ENCODE data around the gene TAT. TPM values are rescaled to one million over a fixed set of nuclear protein-coding genes. Genes with fewer than 3 reads are reported as not detected.

The TAT gene
- total and polyA plus RNA-seq, 12 donors = 0.03 to 1.3 (median 0.16) TPM; not detected in 4

GRCh38 chr16:71536752-71537499 lies 40.0 kb downstream of the TAT start:
- H3K9me3 ChIP-seq (replicated peaks in 1 of 3) = no peaks in the 10 kb centered on the region
- WGBS, 4 donors = 88 to 95% (median 92%) methylated on average over 13 to 28 of the region's 28 CpGs
- H3K4me3 ChIP-seq = no peak overlapping the region
- no peaks in the 10 kb centered on the region for H3K4me1 ChIP-seq (replicated peaks in 1 of 2)
- H3K27ac ChIP-seq = no peak overlapping the region
- no peaks in the 10 kb centered on the region for H3K27me3 ChIP-seq
- DNase-seq = no peak
- H3K36me3 ChIP-seq (replicated peaks in 1 of 2) = no peaks in the 10 kb centered on the region
- TF ChIP-seq CTCF (IDR thresholded peaks at IDR 0.05) (no peak), POLR2A (IDR thresholded peaks at IDR 0.05) (no peak)
- intact Hi-C loops (cut with DNase I) = no loop called here

GRCh38 chr16:71532366-71532765 lies 44.5 kb downstream of the TAT start:
- Histone ChIP-seq H3K27ac (no peak overlapping the region), H3K36me3 (replicated peaks in 1 of 2) (no peaks in the 10 kb centered on the region), H3K9me3 (replicated peaks in 1 of 3) (no peaks in the 10 kb centered on the region), H3K4me1 (replicated peaks in 1 of 2) (no peaks in the 10 kb centered on the region), H3K27me3 (no peaks in the 10 kb centered on the region), H3K4me3 (no peak overlapping the region)
- DNase-seq = no peak
- 77 to 86% (median 80%) methylated on average over 3 of the region's 3 CpGs for WGBS, 4 donors
- TF ChIP-seq CTCF (IDR thresholded peaks at IDR 0.05) (no peak), POLR2A (IDR thresholded peaks at IDR 0.05) (no peak)
- intact Hi-C loops (cut with DNase I) = no loop called here

- Histone ChIP-seq H3K4me1 (replicated peaks in 1 of 2) (peaks cover 7 to 8% of the 10 kb centered on the region in 2 donors), H3K27me3 (no peaks in the 10 kb centered on the region), H3K27ac (no peak overlapping the region), H3K36me3 (replicated peaks in 1 of 2) (no peaks in the 10 kb centered on the region), H3K9me3 (replicated peaks in 1 of 3) (no peaks in the 10 kb centered on the region), H3K4me3 (no peak overlapping the region)
- TF ChIP-seq POLR2A (IDR thresholded peaks at IDR 0.05) = no peak
- TF ChIP-seq CTCF (IDR thresholded peaks at IDR 0.05) = no peak
- WGBS, 4 donors = 76 to 87% (median 83%) methylated on average over 4 of the region's 4 CpGs
- DNase-seq = no peak
- intact Hi-C loops (cut with DNase I) = no loop called here
Measured at GRCh38 chr16:71528863-71529262, 48.0 kb downstream of the TAT start.

- DNase-seq = no peak
- TF ChIP-seq POLR2A (IDR thresholded peaks at IDR 0.05) (no peak), CTCF (IDR thresholded peaks at IDR 0.05) (no peak)
- H3K9me3 ChIP-seq (replicated peaks in 1 of 3) = no peaks in the 10 kb centered on the region
- no peak overlapping the region for H3K4me3 ChIP-seq
- H3K27ac ChIP-seq = no peak overlapping the region
- intact Hi-C loops (cut with DNase I) = no loop called here
- H3K4me1 ChIP-seq (replicated peaks in 1 of 2) = peaks cover 7 to 8% of the 10 kb centered on the region in 2 donors
- H3K36me3 ChIP-seq (replicated peaks in 1 of 2) = no peaks in the 10 kb centered on the region
- WGBS, 4 donors = 69 to 90% (median 86%) methylated on average over 1 of the region's 1 CpG
- H3K27me3 ChIP-seq = no peaks in the 10 kb centered on the region
Measured at GRCh38 chr16:71528257-71528656, 48.6 kb downstream of the TAT start.

Measured in adrenal gland (tissue), 12 donors.